ENCODE results near the gene ZNF581.
A peak's percentile ranks its signal among the peaks of the same experiment; 100 is the strongest.

The ZNF581 gene

GRCh38 chr19:55648585-55649267, 5.3 kb downstream of the ZNF581 start:
- DNase-seq: no peak

- no peak for DNase-seq
These were observed 6.0 kb downstream of the ZNF581 start for GRCh38 chr19:55649268-55650125.

- no peak for DNase-seq
These were observed 6.7 kb downstream of the ZNF581 start for GRCh38 chr19:55650126-55650557.

GRCh38 chr19:55650602-55651230, 7.3 kb downstream of the ZNF581 start:
- no peak for DNase-seq

GRCh38 chr19:55651236-55651635, 7.8 kb downstream of the ZNF581 start:
- DNase-seq: no peak

GRCh38 chr19:55652311-55653128, 9.1 kb downstream of the ZNF581 start:
- no peak for DNase-seq

GRCh38 chr19:55653651-55654322, 10.3 kb downstream of the ZNF581 start:
- peak; percentile 97 to 100 (median 98) for DNase-seq

GRCh38 chr19:55654323-55654867, 10.9 kb downstream of the ZNF581 start:
- peak; percentile 93 to 99 (median 99) for DNase-seq

- peak; percentile 92 to 97 (median 94) for DNase-seq
These were observed 11.6 kb downstream of the ZNF581 start, which contains the start of gene U2AF2 for GRCh38 chr19:55654868-55655647. TSS of gene U2AF2 (plus strand) at chr19:55655035. CDS start at chr19:55655105, 70 bp downstream.

- DNase-seq: no peak
These were observed 12.2 kb downstream of the ZNF581 start for GRCh38 chr19:55655648-55656040.

- DNase-seq: no peak
These were observed 13.1 kb downstream of the ZNF581 start for GRCh38 chr19:55656552-55656951.

- peak in 1 of 5 experiments; percentile 26 for DNase-seq
These were observed 13.7 kb downstream of the ZNF581 start for GRCh38 chr19:55656988-55657747.

- no peak for DNase-seq
These were observed 15.5 kb downstream of the ZNF581 start for GRCh38 chr19:55658846-55659459.

- DNase-seq: no peak
These were observed 16.4 kb downstream of the ZNF581 start for GRCh38 chr19:55659822-55660221.

- DNase-seq: no peak
These were observed 17.0 kb downstream of the ZNF581 start for GRCh38 chr19:55660404-55660803.

- DNase-seq: no peak
These were observed 17.5 kb downstream of the ZNF581 start for GRCh38 chr19:55660991-55661390.

- no peak for DNase-seq
These were observed 18.4 kb downstream of the ZNF581 start for GRCh38 chr19:55661826-55662225.

GRCh38 chr19:55663846-55664536, 20.5 kb downstream of the ZNF581 start:
- DNase-seq: no peak

All from T-helper 2 cell (primary cell).